KMS-11 (cell line): ENCODE data around the gene ZNF532.
A peak's percentile ranks its signal among the peaks of the same experiment; 100 is the strongest.

Source experiments
- H2AFZ ChIP-seq: fragments of 200-600 bp; sonication (generic); 2 replicates; pipeline ENCODE4 v1.6.1; 2016; ENCODE audit warnings: antibody characterized with exemption, mixed run types, low read depth
- H3K27ac ChIP-seq: fragments of 200-600 bp; sonication (generic); 2 replicates; pipeline ENCODE4 v1.6.1; 2016; ENCODE audit warnings: mild to moderate bottlenecking, mixed run types
- H3K27me3 ChIP-seq: fragments of 200-600 bp; sonication (generic); 2 replicates; pipeline ENCODE4 v1.6.1; 2017; ENCODE audit warnings: mild to moderate bottlenecking, low read depth, mixed run types, moderate library complexity; ENCODE audit not compliant: insufficient read depth
- H3K36me3 ChIP-seq: fragments of 200-600 bp; sonication (generic); 2 replicates; pipeline ENCODE4 v1.6.1; 2017; ENCODE audit warnings: mild to moderate bottlenecking, mixed run types; ENCODE audit not compliant: insufficient read depth
- H3K4me1 ChIP-seq: fragments of 200-600 bp; sonication (generic); 2 replicates; pipeline ENCODE4 v1.6.1; 2016; ENCODE audit warnings: mild to moderate bottlenecking, low read depth, mixed run types; ENCODE audit not compliant: poor library complexity, severe bottlenecking
- H3K4me2 ChIP-seq: fragments of 200-600 bp; sonication (generic); 2 replicates; pipeline ENCODE4 v1.7.0; 2016; ENCODE audit warnings: mild to moderate bottlenecking, mixed run types
- H3K4me3 ChIP-seq: fragments of 200-600 bp; sonication (generic); IDR thresholded peaks from 2 replicates; pipeline ENCODE4 v1.6.1; 2017; ENCODE audit warnings: low read depth, low read length, mixed read lengths; ENCODE audit not compliant: insufficient read depth
- H3K79me2 ChIP-seq: fragments of 200-600 bp; sonication (generic); 2 replicates; pipeline ENCODE4 v1.6.1; 2016; ENCODE audit warnings: low read depth, mixed run types; ENCODE audit not compliant: insufficient read depth
- H3K9ac ChIP-seq: fragments of 200-600 bp; sonication (generic); 2 replicates; pipeline ENCODE4 v1.6.1; 2016; ENCODE audit warnings: mild to moderate bottlenecking, mixed run types
- H4K20me1 ChIP-seq: fragments of 200-600 bp; sonication (generic); 2 replicates; pipeline ENCODE4 v1.6.1; 2016; ENCODE audit warnings: mild to moderate bottlenecking, mixed run types; ENCODE audit not compliant: insufficient read depth
- TF ChIP-seq, protein P1 (sequence below): fragments of 200-600 bp; sonication (generic); conservative IDR thresholded peaks from 2 replicates; pipeline ENCODE4 v1.6.1; 2017; ENCODE audit warnings: low read depth, mild to moderate bottlenecking, antibody characterized with exemption, low read length, moderate library complexity, mixed read lengths

The ZNF532 gene

GRCh38 chr18:58882686-58883085 lies 18.0 kb downstream of the ZNF532 start:
- Histone ChIP-seq H3K27ac (no peak overlapping the region), H3K4me1 (peaks cover 18% of the 10 kb centered on the region), H3K4me3 (no peak overlapping the region), H3K36me3 (no peaks in the 10 kb centered on the region), H4K20me1 (no peaks in the 10 kb centered on the region), H3K27me3 (no peaks in the 10 kb centered on the region), H3K79me2 (no peaks in the 10 kb centered on the region; the same call in 1 of the 2 replicates), H3K4me2 (no peak overlapping the region), H3K9ac (no peak overlapping the region), H2AFZ (no peak overlapping the region)
- TF ChIP-seq, protein P1, sequence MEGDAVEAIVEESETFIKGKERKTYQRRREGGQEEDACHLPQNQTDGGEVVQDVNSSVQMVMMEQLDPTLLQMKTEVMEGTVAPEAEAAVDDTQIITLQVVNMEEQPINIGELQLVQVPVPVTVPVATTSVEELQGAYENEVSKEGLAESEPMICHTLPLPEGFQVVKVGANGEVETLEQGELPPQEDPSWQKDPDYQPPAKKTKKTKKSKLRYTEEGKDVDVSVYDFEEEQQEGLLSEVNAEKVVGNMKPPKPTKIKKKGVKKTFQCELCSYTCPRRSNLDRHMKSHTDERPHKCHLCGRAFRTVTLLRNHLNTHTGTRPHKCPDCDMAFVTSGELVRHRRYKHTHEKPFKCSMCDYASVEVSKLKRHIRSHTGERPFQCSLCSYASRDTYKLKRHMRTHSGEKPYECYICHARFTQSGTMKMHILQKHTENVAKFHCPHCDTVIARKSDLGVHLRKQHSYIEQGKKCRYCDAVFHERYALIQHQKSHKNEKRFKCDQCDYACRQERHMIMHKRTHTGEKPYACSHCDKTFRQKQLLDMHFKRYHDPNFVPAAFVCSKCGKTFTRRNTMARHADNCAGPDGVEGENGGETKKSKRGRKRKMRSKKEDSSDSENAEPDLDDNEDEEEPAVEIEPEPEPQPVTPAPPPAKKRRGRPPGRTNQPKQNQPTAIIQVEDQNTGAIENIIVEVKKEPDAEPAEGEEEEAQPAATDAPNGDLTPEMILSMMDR, result no peak

DNA sequence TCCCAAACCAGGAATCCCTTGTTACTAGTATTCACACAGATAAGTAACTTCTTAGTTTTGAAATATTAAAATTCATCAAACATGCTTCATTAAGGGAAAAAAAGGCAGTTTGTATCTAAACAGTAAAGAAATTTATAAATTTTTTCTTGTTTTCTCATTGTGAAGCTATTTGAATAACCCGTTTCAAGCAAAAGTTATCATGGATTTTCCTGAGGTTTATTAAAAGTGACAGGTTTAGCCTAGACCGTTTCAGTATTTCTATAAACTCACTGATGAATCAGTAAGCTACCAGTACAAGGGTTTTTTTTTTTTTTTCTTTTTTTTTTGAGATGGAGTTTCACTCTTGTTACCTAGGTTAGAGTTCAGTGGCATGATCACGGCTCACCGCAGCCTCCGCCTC lies 20.0 kb downstream of the ZNF532 start:
- Histone ChIP-seq H3K4me1 (peaks cover 26% of the 10 kb centered on the region), H3K27me3 (no peaks in the 10 kb centered on the region), H3K36me3 (no peaks in the 10 kb centered on the region), H3K27ac (no peak overlapping the region), H3K4me3 (no peak overlapping the region), H3K4me2 (no peak overlapping the region), H4K20me1 (no peaks in the 10 kb centered on the region), H3K9ac (no peak overlapping the region), H2AFZ (no peak overlapping the region), H3K79me2 (no peaks in the 10 kb centered on the region; the same call in 1 of the 2 replicates)
- TF ChIP-seq, protein P1, result no peak

DNA sequence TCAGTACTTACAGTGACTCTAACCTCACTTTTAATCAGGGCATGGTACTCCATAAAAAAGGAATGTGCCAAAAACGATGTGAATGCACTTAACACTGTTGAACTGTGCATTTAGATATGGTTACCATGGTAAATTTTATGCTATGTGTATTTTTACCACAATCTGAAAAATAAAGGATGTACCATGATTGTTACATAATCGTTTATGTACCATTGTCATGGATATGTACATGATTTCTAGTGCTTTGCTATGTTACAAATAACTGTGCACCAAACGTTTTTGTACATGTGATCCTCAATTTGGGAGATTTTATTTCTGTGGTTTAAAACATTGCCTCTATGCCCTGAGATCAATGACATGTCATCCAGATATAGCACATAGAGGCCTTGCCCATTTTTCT lies 21.8 kb downstream of the ZNF532 start:
- Histone ChIP-seq H3K9ac (0 out of 2 replicates have a peak overlapping the region, but pooled peaks have one; percentile 14), H3K36me3 (no peaks in the 10 kb centered on the region), H3K79me2 (no peaks in the 10 kb centered on the region; the same call in 1 of the 2 replicates), H3K4me1 (peaks cover 27% of the 10 kb centered on the region), H3K4me2 (peak overlapping the region; percentile 89; the same call in 1 of the 2 replicates), H3K27me3 (no peaks in the 10 kb centered on the region), H3K4me3 (no peak overlapping the region), H2AFZ (no peak overlapping the region), H4K20me1 (no peaks in the 10 kb centered on the region), H3K27ac (peak overlapping the region; percentile 72)
- TF ChIP-seq, protein P1, result no peak

GRCh38 chr18:58886864-58887612 lies 22.4 kb downstream of the ZNF532 start:
- Histone ChIP-seq H3K36me3 (no peaks in the 10 kb centered on the region), H3K79me2 (no peaks in the 10 kb centered on the region; the same call in 1 of the 2 replicates), H3K9ac (peak overlapping the region; percentile 14; the same call in 1 of the 2 replicates), H4K20me1 (no peaks in the 10 kb centered on the region), H3K4me3 (no peak overlapping the region), H2AFZ (peak overlapping the region; percentile 24; the same call in 1 of the 2 replicates), H3K4me2 (peak overlapping the region; percentile 89), H3K27me3 (no peaks in the 10 kb centered on the region), H3K27ac (peak overlapping the region; percentile 72), H3K4me1 (peaks cover 33% of the 10 kb centered on the region)
- TF ChIP-seq, protein P1, result no peak
